Peyer's patch (tissue), 4 donors: Measurements from ENCODE around the gene PHF2. TPM values are rescaled to one million over a fixed set of nuclear protein-coding genes. Genes with fewer than 3 reads are reported as not detected.

Source experiments
- DNase-seq, 3 donors: peaks; one replicate each; pipeline ENCODE4 v3.0.0-alpha.2; 2017 to 2019
- H3K27ac ChIP-seq, 4 donors: fragments of 200-600 bp; sonication (generic); one replicate each; pipeline ENCODE4 v1.5.1; 2016 to 2019
- H3K27me3 ChIP-seq, 2 donors: fragments of 200-600 bp; sonication (generic); one replicate each; pipeline ENCODE4 v1.5.1; 2019
- H3K36me3 ChIP-seq, 3 donors: fragments of 200-600 bp; sonication (generic); one replicate each; pipeline ENCODE4 v1.5.1; 2016 to 2019
- H3K4me1 ChIP-seq, 4 donors: fragments of 200-600 bp; sonication (generic); one replicate each; pipeline ENCODE4 v1.5.1; 2016 to 2019
- H3K4me3 ChIP-seq, 4 donors: fragments of 200-600 bp; sonication (generic); 1 replicate in 3 of 4; 2 replicates in 1 of 4; pipeline ENCODE4 v1.5.1; 2016 to 2019; ENCODE audit warnings: mild to moderate bottlenecking in 1 of 4
- H3K9me3 ChIP-seq, 4 donors: fragments of 200-600 bp; sonication (generic); one replicate each; pipeline ENCODE4 v1.5.1; 2016 to 2019; ENCODE audit warnings: mild to moderate bottlenecking in 1 of 4
- CTCF ChIP-seq, 6 experiments: fragments of 450-650 bp in 4 of 6; fragments of 200-600 bp in 2 of 6; sonication (generic) in 1 of 6; IDR thresholded peaks; one replicate each; pipeline ENCODE4 v1.5.1; 2017 to 2019; ENCODE audit warnings: antibody characterized with exemption in 6 of 6, mild to moderate bottlenecking in 3 of 6, moderate library complexity in 1 of 6
- POLR2A ChIP-seq, 2 donors: fragments of 450-650 bp; IDR thresholded peaks; one replicate each; pipeline ENCODE4 v1.5.1; 2017; ENCODE audit warnings: antibody characterized with exemption in 2 of 2, mild to moderate bottlenecking in 2 of 2, moderate library complexity in 2 of 2
- total RNA-seq, 4 donors: library from RNA; depleted of rRNA; stranded (reverse); fragments of >200 nt; gene quantifications; one replicate each; pipeline ENCODE4 v1.1.0, GENCODE V29; 2016

Gene PHF2
- 10 to 100 TPM; 12.3 to 26.4 (median 19.5) TPM for total RNA-seq

GRCh38 chr9:93576258-93577077 is at the start of gene PHF2:
Gene PHF2 (plus strand): TSS chr9:93576584. CDS start chr9:93576774, 190 bp downstream.
- peak in 1 of 2 donors; percentile 19 for TF ChIP-seq POLR2A (IDR thresholded peaks at IDR 0.05)
- TF ChIP-seq CTCF (IDR thresholded peaks at IDR 0.05) = no peak
- Histone ChIP-seq H3K27ac (peak within 1 kb of the TSS; percentile 81 to 95 (median 90)), H3K36me3 (no peaks in the 10 kb centered on the region), H3K4me1 (peaks cover 0 to 53% (median 12%) of the 10 kb centered on the region in 4 donors), H3K27me3 (no peaks in the 10 kb centered on the region), H3K9me3 (no peaks in the 10 kb centered on the region), H3K4me3 (peak within 1 kb of the TSS; percentile 78 to 99 (median 94))
- DNase-seq = peak in 2 of 3 donors; percentile 48 to 60

GRCh38 chr9:93531374-93531773 is 45.0 kb upstream of the PHF2 start:
- H3K4me1 ChIP-seq = no peaks in the 10 kb centered on the region
- TF ChIP-seq CTCF (IDR thresholded peaks at IDR 0.05) = peak in 1 of 6 experiments; percentile 21
- TF ChIP-seq POLR2A (IDR thresholded peaks at IDR 0.05) = no peak
- H3K4me3 ChIP-seq = no peak overlapping the region
- DNase-seq = no peak
- peaks cover 0 to 87% (median 0%) of the 10 kb centered on the region in 3 donors for H3K36me3 ChIP-seq
- no peaks in the 10 kb centered on the region for H3K9me3 ChIP-seq
- H3K27ac ChIP-seq = no peak overlapping the region
- no peaks in the 10 kb centered on the region for H3K27me3 ChIP-seq

GRCh38 chr9:93532141-93532540 is 44.2 kb upstream of the PHF2 start:
- no peak for TF ChIP-seq POLR2A (IDR thresholded peaks at IDR 0.05)
- TF ChIP-seq CTCF (IDR thresholded peaks at IDR 0.05) = no peak
- no peak overlapping the region for H3K27ac ChIP-seq
- H3K9me3 ChIP-seq = no peaks in the 10 kb centered on the region
- peaks cover 0 to 85% (median 0%) of the 10 kb centered on the region in 3 donors for H3K36me3 ChIP-seq
- DNase-seq = no peak
- no peaks in the 10 kb centered on the region for H3K27me3 ChIP-seq
- no peaks in the 10 kb centered on the region for H3K4me1 ChIP-seq
- no peak overlapping the region for H3K4me3 ChIP-seq

- no peak for DNase-seq
- no peak overlapping the region for H3K27ac ChIP-seq
- no peaks in the 10 kb centered on the region for H3K27me3 ChIP-seq
- peaks cover 0 to 78% (median 0%) of the 10 kb centered on the region in 3 donors for H3K36me3 ChIP-seq
- no peaks in the 10 kb centered on the region for H3K9me3 ChIP-seq
- H3K4me1 ChIP-seq = no peaks in the 10 kb centered on the region
- H3K4me3 ChIP-seq = no peak overlapping the region
- TF ChIP-seq POLR2A (IDR thresholded peaks at IDR 0.05) (no peak), CTCF (IDR thresholded peaks at IDR 0.05) (no peak)
These were observed 42.5 kb upstream of the PHF2 start for GRCh38 chr9:93533863-93534262.

- Histone ChIP-seq H3K27ac (no peak overlapping the region), H3K27me3 (no peaks in the 10 kb centered on the region), H3K9me3 (no peaks in the 10 kb centered on the region), H3K4me3 (no peak overlapping the region), H3K4me1 (no peaks in the 10 kb centered on the region), H3K36me3 (peaks cover 0 to 77% (median 0%) of the 10 kb centered on the region in 3 donors)
- TF ChIP-seq CTCF (IDR thresholded peaks at IDR 0.05) (no peak), POLR2A (IDR thresholded peaks at IDR 0.05) (no peak)
- no peak for DNase-seq
These were observed 40.2 kb upstream of the PHF2 start for GRCh38 chr9:93536167-93536566.
